ENCODE data around the gene IKZF3. TPM values are rescaled to one million over a fixed set of nuclear protein-coding genes. Genes with fewer than 3 reads are reported as not detected.
A peak's percentile ranks its signal among the peaks of the same experiment; 100 is the strongest.

IKZF3 gene
- total RNA-seq, 4 donors from 2014 or later, result 0.30 to 1.9 (median 1.0) TPM

DNA sequence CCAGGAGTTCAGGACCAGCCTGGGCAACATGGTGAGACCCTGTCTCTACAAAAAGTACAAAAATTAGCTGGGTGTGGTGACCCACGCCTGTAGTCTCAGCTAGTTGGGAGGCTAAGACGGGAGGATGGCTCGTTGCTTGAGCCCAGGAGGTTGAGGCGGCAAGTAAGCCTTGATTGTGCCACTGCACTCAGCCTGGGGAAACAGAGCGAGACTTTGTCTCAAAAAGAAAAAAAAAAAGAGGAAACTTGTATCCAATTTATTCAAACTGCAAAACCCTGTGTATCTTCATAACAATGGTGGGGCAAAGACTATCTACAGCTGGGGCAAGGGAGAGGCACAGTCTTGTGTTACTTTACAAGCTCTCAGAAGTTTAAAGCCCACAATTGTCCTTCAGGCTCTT, 104.9 kb downstream of the IKZF3 start:
- Histone ChIP-seq H3K4me1 (peaks cover 0 to 13% (median 7%) of the 10 kb centered on the region in 4 donors), H3K27ac (no peak overlapping the region), H3K4me3 (no peak overlapping the region), H3K9me3 (no peaks in the 10 kb centered on the region), H3K36me3 (no peaks in the 10 kb centered on the region), H3K27me3 (peaks cover 0 to 19% of the 10 kb centered on the region in 2 donors)
- TF ChIP-seq EP300 (IDR thresholded peaks at IDR 0.05), result no peak
- no peak for TF ChIP-seq POLR2A (IDR thresholded peaks at IDR 0.05)
- TF ChIP-seq, protein P1, sequence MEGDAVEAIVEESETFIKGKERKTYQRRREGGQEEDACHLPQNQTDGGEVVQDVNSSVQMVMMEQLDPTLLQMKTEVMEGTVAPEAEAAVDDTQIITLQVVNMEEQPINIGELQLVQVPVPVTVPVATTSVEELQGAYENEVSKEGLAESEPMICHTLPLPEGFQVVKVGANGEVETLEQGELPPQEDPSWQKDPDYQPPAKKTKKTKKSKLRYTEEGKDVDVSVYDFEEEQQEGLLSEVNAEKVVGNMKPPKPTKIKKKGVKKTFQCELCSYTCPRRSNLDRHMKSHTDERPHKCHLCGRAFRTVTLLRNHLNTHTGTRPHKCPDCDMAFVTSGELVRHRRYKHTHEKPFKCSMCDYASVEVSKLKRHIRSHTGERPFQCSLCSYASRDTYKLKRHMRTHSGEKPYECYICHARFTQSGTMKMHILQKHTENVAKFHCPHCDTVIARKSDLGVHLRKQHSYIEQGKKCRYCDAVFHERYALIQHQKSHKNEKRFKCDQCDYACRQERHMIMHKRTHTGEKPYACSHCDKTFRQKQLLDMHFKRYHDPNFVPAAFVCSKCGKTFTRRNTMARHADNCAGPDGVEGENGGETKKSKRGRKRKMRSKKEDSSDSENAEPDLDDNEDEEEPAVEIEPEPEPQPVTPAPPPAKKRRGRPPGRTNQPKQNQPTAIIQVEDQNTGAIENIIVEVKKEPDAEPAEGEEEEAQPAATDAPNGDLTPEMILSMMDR (IDR thresholded peaks at IDR 0.05), result no peak
- DNase-seq (ENCODE audit: low spot score in 2 of 2), result no peak
- 80 to 81% methylated on average over 5 of the region's 5 CpGs for WGBS, 2 donors

DNA sequence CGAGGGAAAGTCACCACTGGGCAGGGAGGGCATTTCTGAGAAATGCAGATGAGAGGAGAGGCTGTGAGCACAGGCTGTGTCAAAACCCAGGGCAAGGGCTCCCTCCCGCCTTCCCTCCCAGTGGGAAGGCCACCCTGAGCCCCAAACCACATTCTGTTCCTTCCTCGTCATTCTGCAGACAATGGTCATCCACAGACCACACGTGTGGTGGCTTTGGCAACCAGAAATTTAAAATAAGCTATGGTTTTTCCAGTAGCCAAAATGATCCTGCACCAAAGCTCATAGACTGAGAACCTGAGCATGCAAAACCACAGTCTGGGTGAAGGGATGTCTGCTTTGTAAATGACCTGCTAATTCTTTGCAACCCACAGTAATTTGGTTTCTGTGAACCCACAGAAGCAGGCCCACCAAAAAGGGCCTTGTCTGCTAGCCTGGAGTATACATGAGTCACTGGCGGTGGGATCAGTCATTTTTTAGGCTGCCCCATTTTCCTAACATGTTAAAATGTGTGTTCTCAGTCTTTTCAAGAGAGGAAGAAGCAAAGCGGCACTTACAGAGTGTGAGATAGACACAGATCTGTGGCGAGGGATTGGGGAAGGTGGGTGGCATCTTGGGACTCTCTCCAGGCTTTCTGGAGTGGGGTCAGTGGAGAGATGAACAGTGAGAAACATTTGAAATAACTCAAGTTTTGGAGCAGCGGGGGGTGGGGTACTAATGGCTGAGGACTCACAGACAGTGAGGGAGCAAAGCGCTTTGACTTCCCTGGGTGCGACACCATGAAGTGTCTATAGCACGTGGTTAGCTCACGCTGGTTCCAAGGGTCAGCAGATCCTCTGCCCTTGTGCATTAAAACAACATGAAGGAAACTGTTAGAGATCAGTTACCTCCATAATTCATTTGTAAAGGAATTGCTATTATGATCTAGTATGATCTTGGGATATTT, 105.9 kb downstream of the IKZF3 start:
- Histone ChIP-seq H3K27ac (peak overlapping the region in 1 of 4 donors; percentile 24), H3K36me3 (no peaks in the 10 kb centered on the region), H3K4me1 (peaks cover 0 to 21% (median 7%) of the 10 kb centered on the region in 4 donors), H3K9me3 (no peaks in the 10 kb centered on the region), H3K4me3 (no peak overlapping the region), H3K27me3 (peaks cover 0 to 19% of the 10 kb centered on the region in 2 donors)
- TF ChIP-seq, protein P1 (IDR thresholded peaks at IDR 0.05), result no peak
- TF ChIP-seq EP300 (IDR thresholded peaks at IDR 0.05) (no peak), POLR2A (IDR thresholded peaks at IDR 0.05) (no peak)
- 61 to 62% methylated on average over 12 of the region's 12 CpGs for WGBS, 2 donors
- no peak for DNase-seq (ENCODE audit: low spot score in 2 of 2)

DNA sequence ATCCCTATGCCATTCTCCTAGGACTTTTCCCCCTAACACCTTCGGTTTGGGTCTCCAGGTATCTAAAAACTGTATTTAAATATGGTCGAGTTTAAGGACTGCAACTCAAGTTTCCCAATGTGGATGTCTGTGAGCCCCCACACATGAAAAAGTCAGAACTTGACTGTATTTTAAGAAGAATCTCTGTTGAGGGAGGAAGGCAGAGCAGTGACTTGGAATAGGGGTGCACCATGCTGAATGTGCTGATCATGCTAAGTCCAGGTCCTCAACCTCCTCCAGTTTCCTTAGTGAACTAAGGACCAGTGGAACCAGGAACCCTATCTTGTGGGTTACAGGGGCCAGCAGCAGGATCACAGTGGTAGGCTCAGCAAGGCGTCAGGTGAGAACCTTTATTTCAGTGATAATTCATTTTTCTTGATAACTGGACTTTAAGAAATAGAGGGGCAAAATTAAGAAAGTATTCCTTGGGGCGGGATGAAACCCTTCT, 106.9 kb downstream of the IKZF3 start:
- Histone ChIP-seq H3K4me3 (no peak overlapping the region), H3K36me3 (no peaks in the 10 kb centered on the region), H3K27me3 (peaks cover 0 to 19% of the 10 kb centered on the region in 2 donors), H3K4me1 (peaks cover 0 to 25% (median 7%) of the 10 kb centered on the region in 4 donors), H3K9me3 (no peaks in the 10 kb centered on the region), H3K27ac (no peak overlapping the region)
- no peak for DNase-seq (ENCODE audit: low spot score in 2 of 2)
- WGBS, 2 donors, result 91 to 95% methylated on average over 4 of the region's 4 CpGs
- TF ChIP-seq, protein P1 (IDR thresholded peaks at IDR 0.05), result no peak
- TF ChIP-seq EP300 (IDR thresholded peaks at IDR 0.05) (no peak), POLR2A (IDR thresholded peaks at IDR 0.05) (no peak)

DNA sequence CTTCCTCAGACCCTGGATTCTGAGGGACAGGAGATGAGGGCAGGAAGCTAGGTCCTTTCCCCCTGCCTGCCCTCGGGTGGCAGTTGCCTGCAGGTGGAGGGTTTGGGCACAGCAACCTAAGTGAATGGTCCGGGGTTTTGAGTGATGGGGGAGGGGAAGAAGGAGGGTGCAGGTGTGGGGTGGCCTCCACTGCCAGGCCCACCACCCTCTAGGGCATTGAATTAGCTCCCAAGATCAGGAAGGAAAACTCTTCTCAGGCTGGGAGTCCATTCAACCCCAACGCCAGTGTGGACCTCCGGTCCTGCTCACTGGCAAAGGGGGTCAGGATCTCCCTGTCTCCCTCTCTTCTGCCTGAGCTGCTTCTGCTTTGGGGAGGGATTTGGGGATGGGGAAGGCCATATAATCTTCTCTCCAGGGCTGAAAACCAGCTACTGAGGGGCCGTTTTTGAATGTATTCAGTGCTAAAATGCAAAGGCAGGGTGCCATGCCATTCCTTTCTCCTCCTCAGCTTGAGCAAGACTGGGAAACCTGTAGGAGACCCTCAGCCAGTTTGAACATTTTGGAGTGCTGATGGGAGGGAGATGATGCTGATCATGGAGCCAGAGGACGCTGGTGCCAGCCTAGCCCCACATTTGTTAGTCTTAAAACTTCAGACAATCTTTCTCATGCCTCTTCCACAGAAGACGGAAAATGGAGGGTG, 107.6 kb downstream of the IKZF3 start:
- Histone ChIP-seq H3K27ac (peak overlapping the region in 1 of 4 donors; percentile 96), H3K4me1 (peaks cover 0 to 25% (median 7%) of the 10 kb centered on the region in 4 donors), H3K27me3 (peaks cover 0 to 17% of the 10 kb centered on the region in 2 donors), H3K9me3 (no peaks in the 10 kb centered on the region), H3K36me3 (no peaks in the 10 kb centered on the region), H3K4me3 (no peak overlapping the region)
- DNase-seq (ENCODE audit: low spot score in 2 of 2), result no peak
- 45 to 61% methylated on average over 7 of the region's 7 CpGs for WGBS, 2 donors
- TF ChIP-seq EP300 (IDR thresholded peaks at IDR 0.05) (no peak), POLR2A (IDR thresholded peaks at IDR 0.05) (no peak)
- TF ChIP-seq, protein P1 (IDR thresholded peaks at IDR 0.05), result no peak
